ENCODE results near the gene H1-8.

DNA sequence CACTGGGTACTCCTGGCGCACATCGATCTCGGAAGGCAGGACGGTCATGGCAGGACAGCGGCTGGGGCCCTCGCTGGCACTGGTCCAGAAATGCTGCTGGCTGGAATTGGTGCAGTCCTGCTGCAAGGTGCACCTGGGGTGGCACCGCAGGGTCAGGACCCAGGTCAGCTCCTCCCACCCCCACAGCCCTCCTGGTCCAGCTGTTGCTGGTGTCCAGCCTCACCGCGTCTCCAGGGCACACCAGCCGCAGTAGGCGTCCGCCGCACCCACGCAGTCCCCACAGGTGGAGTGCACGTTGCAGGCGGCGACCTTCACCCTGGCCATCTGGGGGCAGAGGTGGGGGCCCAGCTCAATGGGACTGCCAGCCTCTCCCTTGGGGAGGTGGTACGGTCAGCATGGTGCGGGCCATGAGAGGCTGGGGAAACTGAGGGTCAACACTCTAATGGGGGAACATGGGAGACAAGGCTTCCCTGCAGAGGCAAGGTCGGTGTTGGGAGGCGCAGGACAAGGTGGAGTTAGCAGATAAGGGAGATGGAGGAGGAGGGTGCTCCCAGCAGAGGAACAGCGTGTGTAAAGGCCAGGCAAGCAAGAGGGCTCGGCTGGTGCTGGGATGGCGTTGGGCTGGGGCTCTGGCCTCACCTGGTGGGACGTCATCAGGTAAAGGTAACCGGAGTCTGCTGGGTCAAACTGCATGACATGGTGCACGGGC, 43.1 kb downstream of the H1-8 start:
- TF ChIP-seq, protein P1, sequence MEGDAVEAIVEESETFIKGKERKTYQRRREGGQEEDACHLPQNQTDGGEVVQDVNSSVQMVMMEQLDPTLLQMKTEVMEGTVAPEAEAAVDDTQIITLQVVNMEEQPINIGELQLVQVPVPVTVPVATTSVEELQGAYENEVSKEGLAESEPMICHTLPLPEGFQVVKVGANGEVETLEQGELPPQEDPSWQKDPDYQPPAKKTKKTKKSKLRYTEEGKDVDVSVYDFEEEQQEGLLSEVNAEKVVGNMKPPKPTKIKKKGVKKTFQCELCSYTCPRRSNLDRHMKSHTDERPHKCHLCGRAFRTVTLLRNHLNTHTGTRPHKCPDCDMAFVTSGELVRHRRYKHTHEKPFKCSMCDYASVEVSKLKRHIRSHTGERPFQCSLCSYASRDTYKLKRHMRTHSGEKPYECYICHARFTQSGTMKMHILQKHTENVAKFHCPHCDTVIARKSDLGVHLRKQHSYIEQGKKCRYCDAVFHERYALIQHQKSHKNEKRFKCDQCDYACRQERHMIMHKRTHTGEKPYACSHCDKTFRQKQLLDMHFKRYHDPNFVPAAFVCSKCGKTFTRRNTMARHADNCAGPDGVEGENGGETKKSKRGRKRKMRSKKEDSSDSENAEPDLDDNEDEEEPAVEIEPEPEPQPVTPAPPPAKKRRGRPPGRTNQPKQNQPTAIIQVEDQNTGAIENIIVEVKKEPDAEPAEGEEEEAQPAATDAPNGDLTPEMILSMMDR (IDR thresholded peaks at IDR 0.05), result no peak
- TF ChIP-seq POLR2A (IDR thresholded peaks at IDR 0.05), result no peak
